ENCODE data around the gene FIBP. TPM values are rescaled to one million over a fixed set of nuclear protein-coding genes. Genes with fewer than 3 reads are reported as not detected.

Gene FIBP
- total and polyA plus RNA-seq, 10 of the 15 experiments (the other 5 are each of a cell fraction or from before 2014, with no cell fraction given) = 65.1 to 182 (median 94.6) TPM

DNA sequence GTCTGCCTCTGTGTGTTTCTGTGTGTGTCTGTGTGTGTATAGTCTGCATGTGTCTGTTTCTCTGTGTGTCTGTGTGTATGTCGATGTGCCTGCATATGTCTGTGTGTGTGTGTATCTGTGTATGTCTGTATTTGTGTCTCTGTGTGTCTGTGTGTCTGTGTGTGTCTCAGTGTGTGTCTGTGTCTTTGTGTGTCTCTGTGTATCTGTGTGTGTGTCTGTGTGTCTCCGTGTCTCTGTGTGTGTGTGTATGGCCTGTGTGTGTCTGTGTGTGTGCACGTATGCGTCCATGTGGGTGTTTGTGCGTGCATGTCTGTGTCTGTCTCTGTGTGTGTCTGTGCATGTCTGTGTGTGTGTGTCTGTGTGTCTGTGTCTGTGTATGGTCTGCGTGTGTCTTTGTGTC, 54.1 kb downstream of the FIBP start:
- ChIA-PET RAD21 (ENCODE audit: unreplicated experiment) (interaction anchor here (1.0 kb wide), 1 partner anchor 54 kb away, joined by 3 read pairs; no protein-coding TSS in a partner anchor), POLR2A (interaction anchor here (1.4 to 2.7 kb wide), 2 partner anchors 24 to 55 kb away, joined by 11 to 18 read pairs; partner anchors contain the start of genes CFL1, FIBP and MUS81), CTCF (interaction anchor here (1.8 to 3.0 kb wide), 4 partner anchors 16 to 55 kb away, joined by 6 to 19 read pairs (median 13); no protein-coding TSS in a partner anchor), SMC1A (ENCODE audit: uncharacterized antibody, unreplicated experiment) (interaction anchor here (1.2 to 1.5 kb wide), 3 partner anchors 9 to 123 kb away, joined by 3 to 4 read pairs (median 3); no protein-coding TSS in a partner anchor)
- Histone ChIP-seq H3K27me3 (replicated peaks in 1 of 2; ENCODE audit: control insufficient read depth in 2 of 2, insufficient read depth in 2 of 2, low read length in 1 of 2) (peaks cover 0 to 7% of the 10 kb centered on the region in 2 experiments; a peak in 1 of 4 replicates), H3K4me3 (peak overlapping the region; percentile 64), H3K79me2 (ENCODE audit: control insufficient read depth, insufficient read depth, low read length) (no peaks in the 10 kb centered on the region), H3K9me3 (replicated peaks; ENCODE audit: control insufficient read depth, insufficient read depth, low read length) (no peaks in the 10 kb centered on the region), H2AFZ (ENCODE audit: control insufficient read depth, low read depth, low read length) (peak overlapping the region; percentile 98), H3K27ac (ENCODE audit: control insufficient read depth, insufficient read depth) (no peak overlapping the region), H3K9ac (ENCODE audit: control insufficient read depth, insufficient read depth, low read length) (no peak overlapping the region), H3K36me3 (ENCODE audit: control insufficient read depth in 2 of 2, insufficient read depth in 2 of 2, low read length in 1 of 2) (no peaks in the 10 kb centered on the region), H3K4me1 (ENCODE audit: control insufficient read depth, insufficient read depth, low read length) (peaks cover 15% of the 10 kb centered on the region), H4K20me1 (ENCODE audit: control insufficient read depth, insufficient read depth) (no peaks in the 10 kb centered on the region), H3K4me2 (ENCODE audit: control insufficient read depth, insufficient read depth) (peak overlapping the region; percentile 94)
- BruUV-seq (replicated peaks) = no TSS peak
- intact Hi-C loops (cut with micrococcal nuclease; ENCODE audit: unreplicated experiment) (no loop called here), in situ Hi-C loops (cut with MboI) (no loop called here)
- DNase-seq (ENCODE audit: low read depth, low spot score) (no peak), FAIRE-seq (no peak), ATAC-seq (no peak)
- WGBS (ENCODE audit: insufficient coverage, insufficient replicate concordance, low lambda C conversion rate, missing lambda C conversion rate) = 61% methylated on average over 6 of the region's 6 CpGs
- peak; percentile 36; the same call in 1 of the 2 replicates for TF ChIP-seq NBN (IDR thresholded peaks at IDR 0.05)
- no peak for TF ChIP-seq ZBED1 (IDR thresholded peaks at IDR 0.05; ENCODE audit: borderline replicate concordance)
- 0 out of 2 replicates have a peak, but pooled peaks have one; percentile 14 for TF ChIP-seq MLLT1 (IDR thresholded peaks at IDR 0.05)
- TF ChIP-seq POU2F2 (IDR thresholded peaks at IDR 0.05; ENCODE audit: borderline replicate concordance, low read depth, low read length) = no peak
- TF ChIP-seq EZH2 (IDR thresholded peaks at IDR 0.05; ENCODE audit: borderline replicate concordance, control insufficient read depth, low read depth, low read length) = no peak
- TF ChIP-seq HDGF (IDR thresholded peaks at IDR 0.05) = peak; percentile 94
- TF ChIP-seq LARP7 (IDR thresholded peaks at IDR 0.05) = no peak
- TF ChIP-seq, protein P1, sequence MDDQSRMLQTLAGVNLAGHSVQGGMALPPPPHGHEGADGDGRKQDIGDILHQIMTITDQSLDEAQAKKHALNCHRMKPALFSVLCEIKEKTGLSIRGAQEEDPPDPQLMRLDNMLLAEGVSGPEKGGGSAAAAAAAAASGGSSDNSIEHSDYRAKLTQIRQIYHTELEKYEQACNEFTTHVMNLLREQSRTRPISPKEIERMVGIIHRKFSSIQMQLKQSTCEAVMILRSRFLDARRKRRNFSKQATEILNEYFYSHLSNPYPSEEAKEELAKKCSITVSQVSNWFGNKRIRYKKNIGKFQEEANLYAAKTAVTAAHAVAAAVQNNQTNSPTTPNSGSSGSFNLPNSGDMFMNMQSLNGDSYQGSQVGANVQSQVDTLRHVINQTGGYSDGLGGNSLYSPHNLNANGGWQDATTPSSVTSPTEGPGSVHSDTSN (IDR thresholded peaks at IDR 0.05; ENCODE audit: insufficient replicate concordance, low read depth, low read length) = no peak

Other genes starting within 250 kb of the FIBP start
Only the 7 nearest of the 23 such genes appear.
- gene CFL1, start 30.3 kb downstream of the FIBP start, total RNA-seq (2014; rRNA removed) = 1,600 and 1,643 TPM in 2 replicates
- 1,098 and 1,149 TPM in 2 replicates for gene CFL1, start 30.3 kb downstream of the FIBP start, total RNA-seq (2014; rRNA removed; fragmentation: Illumina TruSeq; extraction: Trizol)
- gene CFL1, start 30.3 kb downstream of the FIBP start, total RNA-seq (2021) = 1,426 and 1,431 TPM in 2 replicates
- 575 and 895 TPM in 2 replicates for gene CFL1, start 30.3 kb downstream of the FIBP start, polyA plus RNA-seq (2011; rRNA removed)
- gene CFL1, start 30.3 kb downstream of the FIBP start, polyA plus RNA-seq (2014; fragmentation: Illumina TruSeq; extraction: Trizol) = 1,149 and 1,571 TPM in 2 replicates
- 100 to 1,000 TPM; 164 to 462 TPM for gene CFL1, start 30.3 kb downstream of the FIBP start, polyA plus RNA-seq (2014; fragmentation: Nextera tagmentation; extraction: Ambion mirVana)
- gene CFL1, start 30.3 kb downstream of the FIBP start, polyA plus RNA-seq (2014; rRNA removed) = 1,518 and 1,569 TPM in 2 replicates
- gene CFL1, start 30.3 kb downstream of the FIBP start, polyA plus RNA-seq (2016; fragmentation: Nextera tagmentation; extraction: Ambion mirVana) = 1,000 to 10,000 TPM; 2,798 to 2,994 TPM
- gene MUS81, start 28.0 kb downstream of the FIBP start, total RNA-seq (2014; rRNA removed) = 59.1 and 67.7 TPM in 2 replicates
- 32.4 and 33.0 TPM in 2 replicates for gene MUS81, start 28.0 kb downstream of the FIBP start, total RNA-seq (2014; rRNA removed; fragmentation: Illumina TruSeq; extraction: Trizol)
- 68.5 and 76.1 TPM in 2 replicates for gene MUS81, start 28.0 kb downstream of the FIBP start, total RNA-seq (2021)
- 28.8 and 39.3 TPM in 2 replicates for gene MUS81, start 28.0 kb downstream of the FIBP start, polyA plus RNA-seq (2011; rRNA removed)
- 10.7 and 31.9 TPM in 2 replicates for gene MUS81, start 28.0 kb downstream of the FIBP start, polyA plus RNA-seq (2014; fragmentation: Illumina TruSeq; extraction: Trizol)
- gene MUS81, start 28.0 kb downstream of the FIBP start, polyA plus RNA-seq (2014; fragmentation: Nextera tagmentation; extraction: Ambion mirVana) = 10 to 100 TPM; 11.8 to 22.9 TPM
- gene MUS81, start 28.0 kb downstream of the FIBP start, polyA plus RNA-seq (2014; rRNA removed) = 70.7 and 81.2 TPM in 2 replicates
- 10 to 100 TPM; 57.6 to 65.1 TPM for gene MUS81, start 28.0 kb downstream of the FIBP start, polyA plus RNA-seq (2016; fragmentation: Nextera tagmentation; extraction: Ambion mirVana)
- gene EFEMP2, start 15.7 kb downstream of the FIBP start, total RNA-seq (2014; rRNA removed) = 2.3 and 2.6 TPM in 2 replicates
- 0.94 and 1.7 TPM in 2 replicates for gene EFEMP2, start 15.7 kb downstream of the FIBP start, total RNA-seq (2014; rRNA removed; fragmentation: Illumina TruSeq; extraction: Trizol)
- gene EFEMP2, start 15.7 kb downstream of the FIBP start, total RNA-seq (2021) = 2.3 and 2.4 TPM in 2 replicates
- 8.5 and 13.2 TPM in 2 replicates for gene EFEMP2, start 15.7 kb downstream of the FIBP start, polyA plus RNA-seq (2011; rRNA removed)
- 0.96 and 1.3 TPM in 2 replicates for gene EFEMP2, start 15.7 kb downstream of the FIBP start, polyA plus RNA-seq (2014; fragmentation: Illumina TruSeq; extraction: Trizol)
- under 1 TPM in 1 of 2 experiments, not detected in 1; 0.24 TPM for gene EFEMP2, start 15.7 kb downstream of the FIBP start, polyA plus RNA-seq (2014; fragmentation: Nextera tagmentation; extraction: Ambion mirVana)
- 3.0 and 3.5 TPM in 2 replicates for gene EFEMP2, start 15.7 kb downstream of the FIBP start, polyA plus RNA-seq (2014; rRNA removed)
- 1 to 10 TPM in 1 of 2 experiments, under 1 TPM in 1; 0.70 to 1.3 TPM for gene EFEMP2, start 15.7 kb downstream of the FIBP start, polyA plus RNA-seq (2016; fragmentation: Nextera tagmentation; extraction: Ambion mirVana)
- 1.4 and 2.9 TPM in 2 replicates for gene CTSW, start 8.6 kb downstream of the FIBP start, total RNA-seq (2014; rRNA removed)
- 1.5 and 1.7 TPM in 2 replicates for gene CTSW, start 8.6 kb downstream of the FIBP start, total RNA-seq (2014; rRNA removed; fragmentation: Illumina TruSeq; extraction: Trizol)
- gene CTSW, start 8.6 kb downstream of the FIBP start, total RNA-seq (2021) = 1.5 and 1.9 TPM in 2 replicates
- gene CTSW, start 8.6 kb downstream of the FIBP start, polyA plus RNA-seq (2011; rRNA removed) = 7.0 and 12.0 TPM in 2 replicates
- gene CTSW, start 8.6 kb downstream of the FIBP start, polyA plus RNA-seq (2014; fragmentation: Illumina TruSeq; extraction: Trizol) = 0.43 and 1.7 TPM in 2 replicates
- 1 to 10 TPM in 1 of 2 experiments, under 1 TPM in 1; 0.53 to 1.6 TPM for gene CTSW, start 8.6 kb downstream of the FIBP start, polyA plus RNA-seq (2014; fragmentation: Nextera tagmentation; extraction: Ambion mirVana)
- 1.7 and 3.3 TPM in 2 replicates for gene CTSW, start 8.6 kb downstream of the FIBP start, polyA plus RNA-seq (2014; rRNA removed)
- gene CTSW, start 8.6 kb downstream of the FIBP start, polyA plus RNA-seq (2016; fragmentation: Nextera tagmentation; extraction: Ambion mirVana) = 1 to 10 TPM in 1 of 2 experiments, under 1 TPM in 1; 0.92 to 1.1 TPM
- gene CCDC85B, start 2.2 kb upstream of the FIBP start, total RNA-seq (2014; rRNA removed) = 93.5 and 114 TPM in 2 replicates
- gene CCDC85B, start 2.2 kb upstream of the FIBP start, total RNA-seq (2014; rRNA removed; fragmentation: Illumina TruSeq; extraction: Trizol) = 2.1 and 2.9 TPM in 2 replicates
- 92.0 and 92.1 TPM in 2 replicates for gene CCDC85B, start 2.2 kb upstream of the FIBP start, total RNA-seq (2021)
- gene CCDC85B, start 2.2 kb upstream of the FIBP start, polyA plus RNA-seq (2011; rRNA removed) = 2.0 and 7.0 TPM in 2 replicates
- gene CCDC85B, start 2.2 kb upstream of the FIBP start, polyA plus RNA-seq (2014; fragmentation: Illumina TruSeq; extraction: Trizol) = 0.32 TPM in 1 of 2 replicates, not detected in the other
- gene CCDC85B, start 2.2 kb upstream of the FIBP start, polyA plus RNA-seq (2014; fragmentation: Nextera tagmentation; extraction: Ambion mirVana) = 1 to 10 TPM in 1 of 2 experiments, under 1 TPM in 1; 0.35 to 1.1 TPM
- gene CCDC85B, start 2.2 kb upstream of the FIBP start, polyA plus RNA-seq (2014; rRNA removed) = 94.2 and 119 TPM in 2 replicates
- gene CCDC85B, start 2.2 kb upstream of the FIBP start, polyA plus RNA-seq (2016; fragmentation: Nextera tagmentation; extraction: Ambion mirVana) = 100 to 1,000 TPM in 1 of 2 experiments, 10 to 100 TPM in 1; 94.6 to 114 TPM
- gene FOSL1, start 11.9 kb upstream of the FIBP start, total RNA-seq (2014; rRNA removed) = 2.1 TPM in 2 replicates
- gene FOSL1, start 11.9 kb upstream of the FIBP start, total RNA-seq (2014; rRNA removed; fragmentation: Illumina TruSeq; extraction: Trizol) = 0.92 and 1.3 TPM in 2 replicates
- gene FOSL1, start 11.9 kb upstream of the FIBP start, total RNA-seq (2021) = 3.8 and 4.3 TPM in 2 replicates
- 0.76 and 1.3 TPM in 2 replicates for gene FOSL1, start 11.9 kb upstream of the FIBP start, polyA plus RNA-seq (2011; rRNA removed)
- 2.4 and 2.8 TPM in 2 replicates for gene FOSL1, start 11.9 kb upstream of the FIBP start, polyA plus RNA-seq (2014; fragmentation: Illumina TruSeq; extraction: Trizol)
- under 1 TPM; 0.82 to 0.90 TPM for gene FOSL1, start 11.9 kb upstream of the FIBP start, polyA plus RNA-seq (2014; fragmentation: Nextera tagmentation; extraction: Ambion mirVana)
- 2.0 and 2.4 TPM in 2 replicates for gene FOSL1, start 11.9 kb upstream of the FIBP start, polyA plus RNA-seq (2014; rRNA removed)
- gene FOSL1, start 11.9 kb upstream of the FIBP start, polyA plus RNA-seq (2016; fragmentation: Nextera tagmentation; extraction: Ambion mirVana) = 1 to 10 TPM; 5.0 to 5.4 TPM
- 7.3 and 7.8 TPM in 2 replicates for gene C11orf68, start 30.6 kb upstream of the FIBP start, total RNA-seq (2014; rRNA removed)
- gene C11orf68, start 30.6 kb upstream of the FIBP start, total RNA-seq (2014; rRNA removed; fragmentation: Illumina TruSeq; extraction: Trizol) = 8.6 and 8.8 TPM in 2 replicates
- gene C11orf68, start 30.6 kb upstream of the FIBP start, total RNA-seq (2021) = 25.4 and 27.7 TPM in 2 replicates
- 7.1 and 17.2 TPM in 2 replicates for gene C11orf68, start 30.6 kb upstream of the FIBP start, polyA plus RNA-seq (2011; rRNA removed)
- 10.9 and 17.2 TPM in 2 replicates for gene C11orf68, start 30.6 kb upstream of the FIBP start, polyA plus RNA-seq (2014; fragmentation: Illumina TruSeq; extraction: Trizol)
- gene C11orf68, start 30.6 kb upstream of the FIBP start, polyA plus RNA-seq (2014; fragmentation: Nextera tagmentation; extraction: Ambion mirVana) = 1 to 10 TPM; 3.0 to 7.0 TPM
- 24.1 and 24.5 TPM in 2 replicates for gene C11orf68, start 30.6 kb upstream of the FIBP start, polyA plus RNA-seq (2014; rRNA removed)
- 10 to 100 TPM; 16.2 to 24.4 TPM for gene C11orf68, start 30.6 kb upstream of the FIBP start, polyA plus RNA-seq (2016; fragmentation: Nextera tagmentation; extraction: Ambion mirVana)

Measured in GM12878 (cell line).